ENCODE data around the gene EEIG1. TPM values are rescaled to one million over a fixed set of nuclear protein-coding genes. Genes with fewer than 3 reads are reported as not detected.

Gene EEIG1
- total RNA-seq, 1 experiment from 2014 or later: 17.5 TPM

- no peak for TF ChIP-seq CTCF (IDR thresholded peaks at IDR 0.05; ENCODE audit: unreplicated experiment)
- CTCF ChIA-PET: interaction anchor here (5.2 kb wide), 1 partner anchor 30 kb away, joined by 27 read pairs; no protein-coding TSS in a partner anchor
- Mint-ChIP-seq H3K9me3 (ENCODE audit: unreplicated experiment) (no peaks in the 10 kb centered on the region), H3K36me3 (ENCODE audit: insufficient read depth, unreplicated experiment) (peaks cover 6% of the 10 kb centered on the region), H3K4me3 (ENCODE audit: unreplicated experiment) (no peak overlapping the region), H3K27ac (ENCODE audit: low read depth, unreplicated experiment) (no peak overlapping the region), H3K4me1 (ENCODE audit: insufficient read depth, unreplicated experiment) (peaks cover 47% of the 10 kb centered on the region), H3K27me3 (ENCODE audit: insufficient read depth, unreplicated experiment) (no peaks in the 10 kb centered on the region)
- no TSS peak for BruUV-seq (replicated peaks)
- POLR2A ChIA-PET: no interaction called here
- no peak for DNase-seq (ENCODE audit: unreplicated experiment)
- intact Hi-C loops (cut with micrococcal nuclease): no loop called here
These were observed 7.4 kb downstream of the EEIG1 start for GRCh38 chr9:127973169-127974000.

- BruUV-seq (replicated peaks): no TSS peak
- intact Hi-C loops (cut with micrococcal nuclease): no loop called here
- CTCF ChIA-PET: no interaction called here
These were observed 8.4 kb downstream of the EEIG1 start for GRCh38 chr9:127972236-127972871.

GRCh38 chr9:127971357-127972235 lies 9.2 kb downstream of the EEIG1 start:
- intact Hi-C loops (cut with micrococcal nuclease): no loop called here

More at GRCh38 chr9:127972236-127972871, 8.4 kb downstream of the EEIG1 start:
- no peaks in the 10 kb centered on the region for H3K27me3 Mint-ChIP-seq (ENCODE audit: insufficient read depth, unreplicated experiment)
- H3K9me3 Mint-ChIP-seq (ENCODE audit: unreplicated experiment): no peaks in the 10 kb centered on the region
- no peak overlapping the region for H3K27ac Mint-ChIP-seq (ENCODE audit: low read depth, unreplicated experiment)
- POLR2A ChIA-PET: no interaction called here
- no peak for TF ChIP-seq CTCF (IDR thresholded peaks at IDR 0.05; ENCODE audit: unreplicated experiment)
- H3K36me3 Mint-ChIP-seq (ENCODE audit: insufficient read depth, unreplicated experiment): peaks cover 6% of the 10 kb centered on the region
- no peak for DNase-seq (ENCODE audit: unreplicated experiment)
- H3K4me3 Mint-ChIP-seq (ENCODE audit: unreplicated experiment): no peak overlapping the region
- H3K4me1 Mint-ChIP-seq (ENCODE audit: insufficient read depth, unreplicated experiment): peaks cover 56% of the 10 kb centered on the region

More at GRCh38 chr9:127971357-127972235, 9.2 kb downstream of the EEIG1 start:
- Mint-ChIP-seq H3K27me3 (ENCODE audit: insufficient read depth, unreplicated experiment) (no peaks in the 10 kb centered on the region), H3K9me3 (ENCODE audit: unreplicated experiment) (no peaks in the 10 kb centered on the region), H3K27ac (ENCODE audit: low read depth, unreplicated experiment) (no peak overlapping the region), H3K4me1 (ENCODE audit: insufficient read depth, unreplicated experiment) (peaks cover 56% of the 10 kb centered on the region), H3K4me3 (ENCODE audit: unreplicated experiment) (no peak overlapping the region), H3K36me3 (ENCODE audit: insufficient read depth, unreplicated experiment) (peaks cover 6% of the 10 kb centered on the region)
- BruUV-seq (replicated peaks): no TSS peak
- ChIA-PET CTCF (interaction anchor here (0.7 kb wide), 1 partner anchor 10 kb away, joined by 5 read pairs; no protein-coding TSS in a partner anchor), POLR2A (no interaction called here)
- no peak for TF ChIP-seq CTCF (IDR thresholded peaks at IDR 0.05; ENCODE audit: unreplicated experiment)
- DNase-seq (ENCODE audit: unreplicated experiment): no peak
